DOHH2 (cell line): ENCODE data around the gene GNG12.

Experiments
- H3F3A ChIP-seq: fragments of 200-600 bp; sonication (generic), shearing (Covaris generic); 2 replicates; pipeline ENCODE4 v1.6.0; 2016; ENCODE audit warnings: antibody characterized with exemption, mild to moderate bottlenecking; ENCODE audit not compliant: control insufficient read depth, insufficient read depth
- H3K27ac ChIP-seq: fragments of 200-600 bp; sonication (generic); 2 replicates; pipeline ENCODE4 v1.5.1; 2014; ENCODE audit warnings: low read depth, mild to moderate bottlenecking, low read length, moderate library complexity
- H3K27me3 ChIP-seq: fragments of 200-600 bp; sonication (generic); 2 replicates; pipeline ENCODE4 v1.6.1; 2014; ENCODE audit warnings: mild to moderate bottlenecking, low read length, mixed read lengths; ENCODE audit not compliant: control insufficient read depth
- H3K36me3 ChIP-seq: fragments of 200-600 bp; sonication (generic); 2 replicates; pipeline ENCODE4 v1.6.1; 2014; ENCODE audit warnings: mild to moderate bottlenecking, low read length, moderate library complexity, mixed read lengths; ENCODE audit not compliant: control insufficient read depth
- H3K4me1 ChIP-seq: fragments of 200-600 bp; sonication (generic); 2 replicates; pipeline ENCODE4 v1.6.1; 2014; ENCODE audit warnings: mild to moderate bottlenecking, low read length, mixed read lengths; ENCODE audit not compliant: control insufficient read depth
- H3K4me2 ChIP-seq: fragments of 200-600 bp; sonication (generic); 2 replicates; pipeline ENCODE4 v1.6.0; 2014; ENCODE audit warnings: mild to moderate bottlenecking, low read length, moderate library complexity
- H3K4me3 ChIP-seq: fragments of 200-600 bp; sonication (generic); 2 replicates; pipeline ENCODE4 v1.5.1; 2014; ENCODE audit warnings: mild to moderate bottlenecking, low read length, mixed read lengths
- H3K79me2 ChIP-seq: fragments of 200-600 bp; sonication (generic); 2 replicates; pipeline ENCODE4 v1.6.1; 2014; ENCODE audit warnings: mild to moderate bottlenecking, low read length, mixed read lengths; ENCODE audit not compliant: control insufficient read depth
- H3K9me2 ChIP-seq: fragments of 200-600 bp; sonication (generic); replicated peaks from 2 replicates; pipeline ENCODE4 v1.6.1; 2014; ENCODE audit warnings: mild to moderate bottlenecking, low read length, mixed read lengths; ENCODE audit not compliant: control insufficient read depth
- H3K9me3 ChIP-seq: fragments of 200-600 bp; sonication (generic); 2 replicates; pipeline ENCODE4 v1.6.1; 2014; ENCODE audit warnings: antibody characterized with exemption, low read length, mixed read lengths; ENCODE audit not compliant: control insufficient read depth, insufficient read depth
- H4K20me1 ChIP-seq: fragments of 200-600 bp; sonication (generic); 2 replicates; pipeline ENCODE4 v1.6.0; 2014; ENCODE audit warnings: low read depth, mild to moderate bottlenecking, antibody characterized with exemption, low read length, moderate library complexity; ENCODE audit not compliant: control insufficient read depth, insufficient read depth
- CTCF ChIP-seq: fragments of 200-600 bp; sonication (generic); IDR thresholded peaks from one replicate; pipeline ENCODE4 v1.5.1; 2014; ENCODE audit warnings: antibody characterized with exemption, mild to moderate bottlenecking, low read depth, low read length; ENCODE audit not compliant: poor library complexity, severe bottlenecking
- EZH2phosphoT487 ChIP-seq: fragments of 200-600 bp; sonication (generic); IDR thresholded peaks from 2 replicates; pipeline ENCODE4 v1.6.1; 2017; ENCODE audit warnings: borderline replicate concordance, mild to moderate bottlenecking, antibody characterized with exemption, low read length, moderate library complexity, mixed read lengths

GNG12 gene

DNA sequence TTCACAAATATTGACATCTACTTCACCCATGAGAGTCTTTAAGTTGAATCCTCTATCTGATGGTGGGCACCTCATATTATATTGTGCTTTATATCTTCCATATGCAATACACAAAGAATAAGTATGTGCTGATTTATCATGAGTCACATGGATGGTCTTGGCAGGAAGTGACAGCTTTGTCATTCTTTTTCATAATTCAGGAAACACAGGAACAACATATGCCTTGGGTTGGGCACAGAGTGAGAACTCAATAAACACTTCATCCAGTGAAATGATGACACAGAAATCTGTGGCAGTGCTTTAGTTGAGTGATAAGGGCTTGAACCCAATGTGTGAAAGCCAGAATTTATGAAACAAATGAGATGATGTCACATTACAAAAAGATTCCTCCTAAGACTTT is 107.0 kb downstream of the GNG12 start:
- Histone ChIP-seq H3K36me3 (no peaks in the 10 kb centered on the region), H3K4me2 (no peak overlapping the region), H3K4me1 (peaks cover 5% of the 10 kb centered on the region), H3F3A (no peaks in the 10 kb centered on the region), H3K4me3 (no peak overlapping the region), H3K79me2 (no peaks in the 10 kb centered on the region), H3K9me2 (no peaks in the 10 kb centered on the region), H3K9me3 (no peaks in the 10 kb centered on the region), H3K27me3 (no peaks in the 10 kb centered on the region), H4K20me1 (no peaks in the 10 kb centered on the region), H3K27ac (no peak overlapping the region)
- TF ChIP-seq CTCF: no peak
- no peak for TF ChIP-seq EZH2phosphoT487

DNA sequence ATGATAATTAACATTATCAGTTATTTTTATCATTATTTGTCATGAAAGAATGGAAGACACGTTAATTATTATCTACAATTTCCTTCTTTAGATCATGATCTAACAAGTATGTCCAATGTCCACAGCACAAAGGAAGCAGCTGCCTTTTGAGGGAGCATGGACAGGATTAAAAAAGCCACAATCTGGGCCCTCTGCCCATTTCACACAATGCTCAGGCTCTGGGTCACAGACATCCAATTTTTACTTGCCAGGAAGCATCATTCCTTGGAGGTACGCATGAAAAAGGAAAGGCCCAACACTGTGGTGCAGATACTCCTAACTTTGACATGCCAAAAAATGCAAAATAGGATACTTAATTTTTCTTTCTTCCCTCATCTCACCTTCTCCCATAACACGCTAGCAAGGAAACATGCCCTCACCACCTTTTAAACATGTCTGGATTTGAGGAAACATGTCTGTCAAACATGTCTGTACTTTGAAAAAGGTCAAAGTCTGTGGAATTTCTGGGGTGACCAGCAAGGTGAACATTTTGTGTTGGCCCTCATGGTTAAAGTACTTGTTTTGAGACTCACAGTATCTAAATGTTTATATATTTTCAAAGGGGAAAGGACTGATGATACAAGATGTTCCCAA is 108.2 kb downstream of the GNG12 start:
- Histone ChIP-seq H3K9me3 (no peaks in the 10 kb centered on the region), H3K79me2 (no peaks in the 10 kb centered on the region), H3K4me2 (no peak overlapping the region), H3K27me3 (no peaks in the 10 kb centered on the region), H3K27ac (no peak overlapping the region), H3K36me3 (no peaks in the 10 kb centered on the region), H3K4me3 (no peak overlapping the region), H4K20me1 (no peaks in the 10 kb centered on the region), H3K9me2 (no peaks in the 10 kb centered on the region), H3F3A (no peaks in the 10 kb centered on the region), H3K4me1 (peaks cover 5% of the 10 kb centered on the region)
- TF ChIP-seq CTCF (no peak), EZH2phosphoT487 (no peak)

GRCh38 chr1:67723620-67724019 is 109.6 kb downstream of the GNG12 start:
- Histone ChIP-seq H4K20me1 (no peaks in the 10 kb centered on the region), H3F3A (no peaks in the 10 kb centered on the region), H3K36me3 (no peaks in the 10 kb centered on the region), H3K27ac (no peak overlapping the region), H3K4me3 (no peak overlapping the region), H3K4me1 (peaks cover 5% of the 10 kb centered on the region), H3K79me2 (no peaks in the 10 kb centered on the region), H3K4me2 (no peak overlapping the region), H3K9me2 (no peaks in the 10 kb centered on the region), H3K27me3 (no peaks in the 10 kb centered on the region), H3K9me3 (no peaks in the 10 kb centered on the region)
- no peak for TF ChIP-seq CTCF
- no peak for TF ChIP-seq EZH2phosphoT487
